ENCODE results near the gene ABHD15. TPM values are rescaled to one million over a fixed set of nuclear protein-coding genes. Genes with fewer than 3 reads are reported as not detected.

The ABHD15 gene
- total RNA-seq, 1 experiment from 2014 or later, result 8.2 TPM

- 0 out of 4 replicates have a peak, but pooled peaks cover under 1 to 4% of the 10 kb centered on the region in 2 experiments for H3K36me3 ChIP-seq (ENCODE audit: control insufficient read depth in 1 of 2, insufficient read depth in 2 of 2, low read length in 2 of 2)
- ATAC-seq (no peak), DNase-seq (ENCODE audit: low read depth, low spot score) (no peak)
- TF ChIP-seq ATF3 (IDR thresholded peaks at IDR 0.05) (no peak), ELF1 (IDR thresholded peaks at IDR 0.05; ENCODE audit: borderline replicate concordance, low read depth) (no peak), POLR2A (IDR thresholded peaks at IDR 0.05; ENCODE audit: borderline replicate concordance, extremely low read depth, insufficient read depth, insufficient read length) (no peak), ZFX (IDR thresholded peaks at IDR 0.05) (no peak), SIN3A (IDR thresholded peaks at IDR 0.05; ENCODE audit: low read depth) (no peak), JUND (IDR thresholded peaks at IDR 0.05) (no peak), SP1 (IDR thresholded peaks at IDR 0.05; ENCODE audit: low read depth) (no peak)
- H3K9ac ChIP-seq (ENCODE audit: low read length), result no peak overlapping the region
- H3K27ac ChIP-seq (ENCODE audit: low read depth, low read length), result no peak overlapping the region
- intact Hi-C loops (cut with micrococcal nuclease), result no loop called here
- no TSS peak for BruUV-seq (replicated peaks)
- no peaks in the 10 kb centered on the region for H3K9me3 ChIP-seq (ENCODE audit: control insufficient read depth in 1 of 2, insufficient read depth in 1 of 2, low read depth in 1 of 2, low read length in 2 of 2)
- no peak overlapping the region for H2AFZ ChIP-seq (ENCODE audit: low read depth, low read length, poor library complexity, severe bottlenecking)
- CTCF ChIA-PET, result interaction anchor here (1.6 kb wide), 1 partner anchor 536 kb away, joined by 4 read pairs; no protein-coding TSS in a partner anchor
- no peaks in the 10 kb centered on the region for H3K79me2 ChIP-seq (ENCODE audit: insufficient read depth, low read length)
- H3K27me3 ChIP-seq (ENCODE audit: insufficient read depth, low read length), result no peaks in the 10 kb centered on the region
- POLR2A ChIA-PET, result no interaction called here
- no peaks in the 10 kb centered on the region for H3K9me2 ChIP-seq (ENCODE audit: insufficient read depth)
- H4K20me1 ChIP-seq (ENCODE audit: insufficient read depth), result no peaks in the 10 kb centered on the region
- H3K4me2 ChIP-seq (ENCODE audit: low read length), result no peak overlapping the region
- no peak overlapping the region for H3K4me3 ChIP-seq (replicated peaks in 1 of 2; ENCODE audit: low read depth in 1 of 2, low read length in 2 of 2)
- H3K4me1 ChIP-seq (ENCODE audit: control insufficient read depth in 1 of 2, insufficient read depth in 2 of 2, low read length in 2 of 2), result no peaks in the 10 kb centered on the region
- RAD21 ChIA-PET (ENCODE audit: low non-redundant PET in 1 of 2, low total read pairs in 2 of 2, uncharacterized antibody in 2 of 2, unreplicated experiment in 2 of 2), result no interaction called here
Observed at GRCh38 chr17:29557085-29557738, 9.6 kb downstream of the ABHD15 start.

GRCh38 chr17:29555840-29556239 is 11.0 kb downstream of the ABHD15 start:
- intact Hi-C loops (cut with micrococcal nuclease), result no loop called here
- ChIA-PET CTCF (no interaction called here), POLR2A (no interaction called here)

More at GRCh38 chr17:29555840-29556239, 11.0 kb downstream of the ABHD15 start:
- H3K4me1 ChIP-seq (ENCODE audit: control insufficient read depth in 1 of 2, insufficient read depth in 2 of 2, low read length in 2 of 2), result no peaks in the 10 kb centered on the region
- BruUV-seq (replicated peaks), result no TSS peak
- no peak overlapping the region for H3K27ac ChIP-seq (ENCODE audit: low read depth, low read length)
- no peaks in the 10 kb centered on the region for H3K36me3 ChIP-seq (ENCODE audit: control insufficient read depth in 1 of 2, insufficient read depth in 2 of 2, low read length in 2 of 2)
- no peaks in the 10 kb centered on the region for H3K79me2 ChIP-seq (ENCODE audit: insufficient read depth, low read length)
- H3K4me2 ChIP-seq (ENCODE audit: low read length), result no peak overlapping the region
- no peaks in the 10 kb centered on the region for H3K9me3 ChIP-seq (ENCODE audit: control insufficient read depth in 1 of 2, insufficient read depth in 1 of 2, low read depth in 1 of 2, low read length in 2 of 2)
- RAD21 ChIA-PET (ENCODE audit: low non-redundant PET in 1 of 2, low total read pairs in 2 of 2, uncharacterized antibody in 2 of 2, unreplicated experiment in 2 of 2), result no interaction called here
- H3K9me2 ChIP-seq (ENCODE audit: insufficient read depth), result no peaks in the 10 kb centered on the region
- H2AFZ ChIP-seq (ENCODE audit: low read depth, low read length, poor library complexity, severe bottlenecking), result no peak overlapping the region
- ATAC-seq, result no peak
- H3K4me3 ChIP-seq (replicated peaks in 1 of 2; ENCODE audit: low read depth in 1 of 2, low read length in 2 of 2), result no peak overlapping the region
- DNase-seq (ENCODE audit: low read depth, low spot score), result no peak
- H3K9ac ChIP-seq (ENCODE audit: low read length), result no peak overlapping the region
- no peaks in the 10 kb centered on the region for H3K27me3 ChIP-seq (ENCODE audit: insufficient read depth, low read length)
- TF ChIP-seq ZFX (IDR thresholded peaks at IDR 0.05) (no peak), SRF (IDR thresholded peaks at IDR 0.05; ENCODE audit: low read depth) (no peak), ATF3 (IDR thresholded peaks at IDR 0.05) (no peak), POLR2A (IDR thresholded peaks at IDR 0.05; ENCODE audit: borderline replicate concordance, extremely low read depth, insufficient read depth, insufficient read length) (no peak), EGR1 (IDR thresholded peaks at IDR 0.05; ENCODE audit: low read depth) (no peak), ZBTB33 (IDR thresholded peaks at IDR 0.05; ENCODE audit: extremely low read depth, insufficient replicate concordance, low read length) (no peak)
- no peaks in the 10 kb centered on the region for H4K20me1 ChIP-seq (ENCODE audit: insufficient read depth)

Measured in HCT116 (cell line).